ENCODE data around the gene BICDL2.

The BICDL2 gene

GRCh38 chr16:3023415-3023668 is 13.4 kb downstream of the BICDL2 start:
- FAIRE-seq, result no peak

DNA sequence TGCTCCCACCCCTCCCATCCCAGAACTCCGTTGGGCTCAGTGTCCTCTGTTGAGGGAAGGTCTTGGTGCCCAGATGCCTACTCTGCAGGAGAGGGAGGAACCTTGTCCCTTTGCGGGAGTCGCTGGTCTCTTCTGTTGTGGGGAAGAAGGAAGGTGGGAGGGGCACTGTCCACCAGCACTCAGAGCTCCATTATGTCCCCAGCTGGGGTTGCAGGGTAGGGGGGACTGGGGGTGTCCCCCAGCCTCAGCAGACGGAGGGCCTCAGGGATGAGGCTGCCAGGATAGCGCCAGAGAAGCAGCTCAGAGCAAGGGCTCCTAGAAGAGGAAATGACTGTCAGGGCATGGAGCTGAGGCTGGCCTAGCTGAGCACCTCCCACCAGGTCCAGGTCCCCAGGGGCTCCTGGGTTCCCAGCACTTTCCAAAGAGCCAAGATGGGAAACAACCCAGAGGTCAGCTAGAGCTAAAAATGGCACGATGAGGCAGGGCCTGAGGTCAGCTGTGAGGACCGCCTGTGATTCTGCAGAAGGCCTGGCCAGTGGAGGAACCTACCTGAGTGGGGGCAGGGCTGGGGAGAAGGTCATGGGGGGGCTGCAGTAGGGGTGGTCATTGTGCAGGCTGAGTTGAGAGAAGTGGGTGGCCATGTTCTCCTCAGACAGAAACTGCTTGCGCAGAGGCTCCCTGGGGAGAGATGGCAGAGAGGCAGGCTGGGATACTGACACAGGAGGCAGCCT is 13.9 kb downstream of the BICDL2 start:
- FAIRE-seq, result no peak

GRCh38 chr16:3022208-3022683 is 14.5 kb downstream of the BICDL2 start:
- no peak for FAIRE-seq

GRCh38 chr16:3021449-3022207 is 15.1 kb downstream of the BICDL2 start:
- no peak for FAIRE-seq

- FAIRE-seq, result no peak
These were observed 15.9 kb downstream of the BICDL2 start for GRCh38 chr16:3020604-3021448.

DNA sequence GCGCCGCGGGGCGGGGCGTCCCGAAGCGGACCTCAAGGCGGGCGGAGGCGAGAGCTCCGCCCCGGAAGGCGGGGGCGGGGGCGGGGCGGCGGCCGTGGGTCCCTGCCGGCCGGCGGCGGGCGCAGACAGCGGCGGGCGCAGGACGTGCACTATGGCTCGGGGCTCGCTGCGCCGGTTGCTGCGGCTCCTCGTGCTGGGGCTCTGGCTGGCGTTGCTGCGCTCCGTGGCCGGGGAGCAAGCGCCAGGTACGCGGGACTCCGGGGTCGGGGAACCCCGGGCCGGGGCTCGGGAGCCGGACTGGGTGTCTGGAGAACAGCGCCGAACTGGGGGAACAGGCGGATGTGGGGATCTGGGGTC is 16.5 kb downstream of the BICDL2 start, which contains the start of gene TNFRSF12A:
TNFRSF12A (plus strand) TSS at position 122 of the 357 bp plus-strand sequence; CDS start at position 152, 30 bp downstream.
- FAIRE-seq, result no peak

DNA sequence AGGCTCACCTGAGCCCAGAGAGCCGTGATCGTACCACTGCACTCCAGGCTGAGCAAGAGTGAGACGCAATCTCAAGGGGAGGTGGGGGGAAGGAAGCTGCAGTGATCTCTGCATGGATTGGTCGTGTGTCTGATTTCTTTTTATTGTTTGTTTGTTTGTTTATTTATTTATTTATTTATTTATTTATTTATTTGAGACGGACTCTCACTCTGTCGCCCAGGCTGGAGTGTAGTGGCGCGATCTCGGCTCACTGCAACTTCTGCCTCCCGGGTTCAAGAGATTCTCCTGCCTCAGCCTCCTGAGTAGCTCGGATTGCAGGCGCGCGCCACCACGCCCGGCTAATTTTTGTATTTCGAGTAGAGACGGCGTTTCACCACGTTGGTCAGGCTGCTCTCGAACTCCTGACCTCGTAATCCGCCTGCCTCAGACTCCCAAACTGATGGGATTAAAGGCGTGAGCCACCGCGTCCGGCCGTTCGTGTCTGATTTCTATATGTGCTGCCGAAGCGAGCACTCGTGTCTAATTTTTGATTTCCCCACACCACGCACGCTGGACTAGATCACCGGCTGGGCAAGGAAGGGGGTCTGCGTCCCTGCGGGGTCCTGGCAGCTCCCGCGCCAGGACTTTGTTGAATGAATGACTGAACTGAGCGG is 17.0 kb downstream of the BICDL2 start:
- FAIRE-seq, result no peak

GRCh38 chr16:3017794-3018506 is 18.8 kb downstream of the BICDL2 start, which contains the start of gene CLDN6:
Gene CLDN6 (minus strand): TSS chr16:3018183. CDS start chr16:3016021, 2,162 bp downstream.
- no peak for FAIRE-seq

GRCh38 chr16:3017344-3017743 is 19.4 kb downstream of the BICDL2 start:
- FAIRE-seq, result no peak

DNA sequence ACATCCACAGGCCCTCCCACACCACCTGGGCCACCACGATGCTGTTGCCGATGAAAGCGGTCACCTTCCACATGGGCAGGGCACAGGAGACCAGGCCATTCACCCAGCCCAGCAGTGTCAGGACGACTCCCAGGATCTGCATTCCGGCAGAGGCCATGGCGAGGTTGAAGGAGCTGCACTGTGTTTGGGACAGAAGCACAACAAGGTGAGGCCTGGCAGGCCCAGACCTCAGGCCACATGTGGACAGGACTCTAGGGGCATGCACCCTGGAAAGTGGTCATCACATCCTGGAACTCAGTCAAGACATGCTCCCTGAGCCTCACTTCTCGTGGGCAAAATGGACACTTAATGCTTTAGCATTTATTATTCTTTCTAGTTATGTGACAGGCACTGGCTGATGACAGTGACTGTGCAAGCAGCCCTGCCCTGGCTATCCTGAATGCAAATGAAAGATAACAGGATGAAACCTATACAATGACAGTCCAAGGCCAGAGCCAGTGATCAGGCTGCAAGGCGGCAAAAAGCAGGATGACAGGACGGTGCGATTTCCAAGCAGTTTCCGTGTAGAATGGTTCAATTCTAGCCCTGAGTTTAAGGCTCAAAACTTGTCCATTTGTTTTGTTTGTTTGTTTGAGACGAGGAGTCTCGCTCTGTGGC is 20.8 kb downstream of the BICDL2 start:
- no peak for FAIRE-seq

- FAIRE-seq, result no peak
These were observed 21.8 kb downstream of the BICDL2 start for GRCh38 chr16:3014971-3015370.

- no peak for FAIRE-seq
These were observed 22.6 kb downstream of the BICDL2 start for GRCh38 chr16:3013998-3014690.

- no peak for FAIRE-seq
These were observed 23.2 kb downstream of the BICDL2 start for GRCh38 chr16:3013491-3013951.

GRCh38 chr16:3012828-3013420 is 23.8 kb downstream of the BICDL2 start, which contains the start of gene CLDN9:
Gene CLDN9 (plus strand): TSS chr16:3012923. CDS start chr16:3013363, 440 bp downstream.
- FAIRE-seq, result no peak

- no peak for FAIRE-seq
These were observed 24.5 kb downstream of the BICDL2 start for GRCh38 chr16:3012246-3012645.

GRCh38 chr16:3010510-3010909 is 26.2 kb downstream of the BICDL2 start:
- FAIRE-seq, result no peak

DNA sequence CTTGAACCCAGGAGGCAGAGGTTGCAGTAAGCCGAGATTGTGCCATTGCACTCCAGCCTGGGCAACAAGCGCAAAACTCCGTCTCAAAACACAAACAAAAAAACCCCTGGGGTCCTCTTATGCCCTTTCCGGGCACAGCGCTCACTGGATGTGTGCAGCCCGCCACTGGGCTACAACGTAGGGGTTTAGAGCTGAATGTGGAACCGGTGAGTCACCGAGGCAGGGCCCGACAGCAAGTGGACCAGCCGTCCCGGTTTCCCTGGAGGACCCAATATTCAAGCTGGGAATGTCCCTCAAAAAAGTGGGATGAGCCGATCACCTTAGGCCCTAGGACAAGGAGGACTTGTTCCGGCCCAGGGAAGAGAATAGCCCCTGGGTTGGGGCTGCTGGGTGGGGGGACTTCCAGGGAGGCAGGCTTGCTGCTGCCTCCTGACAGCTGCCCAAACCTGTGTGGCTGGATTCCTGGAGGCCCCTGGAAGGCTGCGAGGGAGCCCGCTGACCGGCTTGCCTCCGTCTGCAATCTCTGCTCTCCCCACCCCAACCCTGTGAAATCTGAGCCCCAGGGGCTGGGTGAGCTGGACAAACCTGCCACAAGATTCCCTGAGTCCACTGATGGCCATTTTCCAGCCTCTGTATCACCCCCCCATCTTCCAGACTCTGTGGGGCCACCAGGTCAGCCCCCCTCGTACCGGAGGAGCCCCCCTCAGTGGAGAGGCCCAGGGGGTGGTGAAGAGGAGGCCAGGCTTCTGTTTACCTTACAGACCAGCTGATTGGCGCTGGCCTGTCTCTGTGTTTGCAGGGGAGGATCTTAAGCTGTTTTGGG is 27.0 kb downstream of the BICDL2 start:
- FAIRE-seq, result no peak

DNA sequence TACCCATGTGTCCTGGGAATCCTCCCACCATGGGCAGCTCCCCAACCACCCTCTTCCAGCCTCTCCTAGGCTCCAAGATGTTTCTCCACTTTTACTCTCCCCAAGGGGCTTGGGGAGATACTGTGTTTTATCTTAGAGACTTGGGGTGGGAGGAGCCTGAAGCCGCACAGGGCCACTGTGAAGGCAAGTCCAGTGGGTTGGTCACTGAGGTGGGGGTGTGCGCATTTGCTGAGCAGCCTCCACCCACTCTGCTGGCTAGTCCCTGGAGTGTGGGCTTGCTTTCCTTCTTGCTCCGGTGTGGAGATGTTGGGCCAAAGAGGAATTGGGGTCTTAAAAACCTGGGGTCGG is 28.1 kb downstream of the BICDL2 start:
- no peak for FAIRE-seq

- FAIRE-seq, result no peak
These were observed 28.6 kb downstream of the BICDL2 start for GRCh38 chr16:3007957-3008689.
